Measurements from ENCODE around the gene HNRNPA2B1.

The HNRNPA2B1 gene

GRCh38 chr7:26192485-26193087 lies 8.0 kb downstream of the HNRNPA2B1 start:
- no peak for DNase-seq
- TF ChIP-seq GATA1 (IDR thresholded peaks at IDR 0.05; ENCODE audit: low read depth, low read length) (no peak), POLR2A (IDR thresholded peaks at IDR 0.05; ENCODE audit: low read length) (no peak)

GRCh38 chr7:26191974-26192479 lies 8.5 kb downstream of the HNRNPA2B1 start:
- TF ChIP-seq GATA1 (IDR thresholded peaks at IDR 0.05; ENCODE audit: low read depth, low read length): no peak
- TF ChIP-seq POLR2A (IDR thresholded peaks at IDR 0.05; ENCODE audit: low read length): peak; percentile 29
- no peak for DNase-seq

GRCh38 chr7:26191233-26191973 lies 9.1 kb downstream of the HNRNPA2B1 start:
- TF ChIP-seq POLR2A (IDR thresholded peaks at IDR 0.05; ENCODE audit: low read length) (no peak), GATA1 (IDR thresholded peaks at IDR 0.05; ENCODE audit: low read depth, low read length) (no peak)
- DNase-seq: no peak

GRCh38 chr7:26190417-26190869 lies 10.1 kb downstream of the HNRNPA2B1 start:
- TF ChIP-seq POLR2A (IDR thresholded peaks at IDR 0.05; ENCODE audit: low read length): no peak
- TF ChIP-seq GATA1 (IDR thresholded peaks at IDR 0.05; ENCODE audit: low read depth, low read length): no peak
- DNase-seq: no peak

GRCh38 chr7:26189697-26190096 lies 10.8 kb downstream of the HNRNPA2B1 start:
- DNase-seq: no peak
- TF ChIP-seq POLR2A (IDR thresholded peaks at IDR 0.05; ENCODE audit: low read length) (no peak), GATA1 (IDR thresholded peaks at IDR 0.05; ENCODE audit: low read depth, low read length) (no peak)

- DNase-seq: no peak
- TF ChIP-seq POLR2A (IDR thresholded peaks at IDR 0.05; ENCODE audit: low read length) (peak; percentile 0), GATA1 (IDR thresholded peaks at IDR 0.05; ENCODE audit: low read depth, low read length) (no peak)
Observed at GRCh38 chr7:26188957-26189541, 11.5 kb downstream of the HNRNPA2B1 start.

GRCh38 chr7:26188206-26188956 lies 12.2 kb downstream of the HNRNPA2B1 start:
- no peak for DNase-seq
- TF ChIP-seq GATA1 (IDR thresholded peaks at IDR 0.05; ENCODE audit: low read depth, low read length) (no peak), POLR2A (IDR thresholded peaks at IDR 0.05; ENCODE audit: low read length) (peak; percentile 67)

- TF ChIP-seq POLR2A (IDR thresholded peaks at IDR 0.05; ENCODE audit: low read length) (peak; percentile 54), GATA1 (IDR thresholded peaks at IDR 0.05; ENCODE audit: low read depth, low read length) (no peak)
- DNase-seq: no peak
Observed at GRCh38 chr7:26187380-26188205, 13.0 kb downstream of the HNRNPA2B1 start.

- TF ChIP-seq GATA1 (IDR thresholded peaks at IDR 0.05; ENCODE audit: low read depth, low read length): no peak
- peak; percentile 11 for TF ChIP-seq POLR2A (IDR thresholded peaks at IDR 0.05; ENCODE audit: low read length)
- no peak for DNase-seq
Observed at GRCh38 chr7:26186364-26187311, 13.9 kb downstream of the HNRNPA2B1 start.

GRCh38 chr7:26185844-26186180 lies 14.7 kb downstream of the HNRNPA2B1 start:
- no peak for TF ChIP-seq GATA1 (IDR thresholded peaks at IDR 0.05; ENCODE audit: low read depth, low read length)
- DNase-seq: no peak

GRCh38 chr7:26185131-26185843 lies 15.3 kb downstream of the HNRNPA2B1 start:
- DNase-seq: no peak

More at GRCh38 chr7:26185131-26185843, 15.3 kb downstream of the HNRNPA2B1 start:
- TF ChIP-seq GATA1 (IDR thresholded peaks at IDR 0.05; ENCODE audit: low read depth, low read length) (no peak), POLR2A (IDR thresholded peaks at IDR 0.05; ENCODE audit: low read length) (peak; percentile 26)
